Bronchial epithelial cell (primary cell): Measurements from ENCODE around the gene CCL27. TPM values are rescaled to one million over a fixed set of nuclear protein-coding genes. Genes with fewer than 3 reads are reported as not detected.
A peak's percentile ranks its signal among the peaks of the same experiment; 100 is the strongest.

ENCODE experiments used
- DNase-seq: peaks from one replicate; pipeline ENCODE4 v3.0.0-alpha.2; 2010; ENCODE audit warnings: low read depth
- FAIRE-seq: peaks from 2 replicates; lab custom pipeline; 2011; peaks lifted over from hg19 to GRCh38; lab: Jason Lieb, UNC
- H3K27me3 ChIP-seq: 2 replicates; pipeline ENCODE4 v1.5.1; 2011; ENCODE audit warnings: low read length; ENCODE audit not compliant: control insufficient read depth, insufficient read depth
- H3K36me3 ChIP-seq: 2 replicates; pipeline ENCODE4 v1.5.1; 2011; ENCODE audit warnings: low read length; ENCODE audit not compliant: control insufficient read depth, insufficient read depth
- H3K4me3 ChIP-seq: 2 replicates; pipeline ENCODE4 v1.5.1; 2011; ENCODE audit warnings: mild to moderate bottlenecking, low read depth, low read length, control low read depth
- CTCF ChIP-seq: IDR thresholded peaks from 2 replicates; pipeline ENCODE4 v1.5.1; 2011; ENCODE audit warnings: mild to moderate bottlenecking, moderate library complexity, low read length, control low read depth, inconsistent platforms; ENCODE audit not compliant: insufficient read depth, severe bottlenecking
- total RNA-seq: library from RNA; depleted of rRNA; stranded (reverse); fragments of >200 nt; gene quantifications from 2 replicates; pipeline ENCODE4 v1.2.1, GENCODE V29; 2014

Gene CCL27
- total RNA-seq, 1 donor from 2014 or later, result 0.26 TPM

GRCh38 chr9:34675048-34675714, 12.7 kb upstream of the CCL27 start:
- peak; percentile 56 for TF ChIP-seq CTCF
- H3K27me3 ChIP-seq, result no peaks in the 10 kb centered on the region
- H3K4me3 ChIP-seq, result no peak overlapping the region
- peaks cover 6% of the 10 kb centered on the region for H3K36me3 ChIP-seq
- DNase-seq (peak; percentile 36), FAIRE-seq (no peak)

GRCh38 chr9:34674440-34674839, 12.0 kb upstream of the CCL27 start:
- TF ChIP-seq CTCF, result no peak
- FAIRE-seq, result no peak
- no peak for DNase-seq
- peaks cover 6% of the 10 kb centered on the region for H3K36me3 ChIP-seq
- H3K27me3 ChIP-seq, result no peaks in the 10 kb centered on the region
- no peak overlapping the region for H3K4me3 ChIP-seq

GRCh38 chr9:34671307-34671706, 8.8 kb upstream of the CCL27 start:
- H3K27me3 ChIP-seq, result no peaks in the 10 kb centered on the region
- H3K4me3 ChIP-seq, result no peak overlapping the region
- TF ChIP-seq CTCF, result no peak
- DNase-seq, result no peak
- FAIRE-seq, result no peak
- H3K36me3 ChIP-seq, result peaks cover 2% of the 10 kb centered on the region

GRCh38 chr9:34669809-34670562, 7.5 kb upstream of the CCL27 start:
- DNase-seq (no peak), FAIRE-seq (no peak)
- peaks cover 1% of the 10 kb centered on the region for H3K36me3 ChIP-seq
- no peak overlapping the region for H3K4me3 ChIP-seq
- TF ChIP-seq CTCF, result no peak
- H3K27me3 ChIP-seq, result no peaks in the 10 kb centered on the region

- Histone ChIP-seq H3K4me3 (peak overlapping the region; percentile 91), H3K36me3 (peaks cover 1% of the 10 kb centered on the region), H3K27me3 (no peaks in the 10 kb centered on the region)
- peak; percentile 86 for DNase-seq
- FAIRE-seq, result peak; percentile 36
- no peak for TF ChIP-seq CTCF
Observed at GRCh38 chr9:34665381-34666250, 3.2 kb upstream of the CCL27 start.
